Activated CD8-positive, alpha-beta T cell treated with anti-CD3 and anti-CD28 coated beads for 36 hours (primary cell): Measurements from ENCODE around the gene ITGA4. TPM values are rescaled to one million over a fixed set of nuclear protein-coding genes. Genes with fewer than 3 reads are reported as not detected.
"Not testable (repeated sequence)": the region's sequence is repeated elsewhere in the genome, so short reads cannot be mapped to it uniquely, and the experiment has no call there.

ENCODE experiments used
- ATAC-seq: fragments of 200-7000 bp; cut with Tn5 transposase; one replicate; pipeline ENCODE4 v1.10.0; 2021; ENCODE audit warnings: mild to moderate bottlenecking, moderate library complexity
- CTCF ChIA-PET: fragments of 350-600 bp; sonication (Branson Sonifier 250); formaldehyde crosslinking; loops from one replicate; lab custom pipeline; 2021; ENCODE audit warnings: antibody characterized with exemption; lab: Charles Lee
- POLR2A ChIA-PET: fragments of 350-600 bp; sonication (Branson Sonifier 250); formaldehyde crosslinking; loops from one replicate; lab custom pipeline; 2021; ENCODE audit warnings: antibody characterized with exemption; lab: Charles Lee
- DNase-seq: peaks from one replicate; pipeline ENCODE4 v3.0.0-alpha.2; 2020
- H3K27ac Mint-ChIP-seq: one replicate; pipeline ENCODE4 v1.8.0; 2021; ENCODE audit warnings: mild to moderate bottlenecking, mixed read lengths
- H3K27me3 Mint-ChIP-seq: one replicate; pipeline ENCODE4 v1.8.0; 2021; ENCODE audit warnings: mixed read lengths
- H3K36me3 Mint-ChIP-seq: one replicate; pipeline ENCODE4 v1.8.0; 2021; ENCODE audit warnings: low read depth, mixed read lengths
- H3K4me1 Mint-ChIP-seq: one replicate; pipeline ENCODE4 v1.8.0; 2021; ENCODE audit warnings: low read depth, mixed read lengths
- H3K4me3 Mint-ChIP-seq: one replicate; pipeline ENCODE4 v1.8.0; 2021; ENCODE audit warnings: mild to moderate bottlenecking, moderate library complexity, mixed read lengths
- H3K9me3 Mint-ChIP-seq: one replicate; pipeline ENCODE4 v1.8.0; 2021; ENCODE audit warnings: mixed read lengths
- intact Hi-C: fragments of 100-400 bp; cut with micrococcal nuclease; formaldehyde crosslinking; loops from one replicate; pipeline ENCODE4 v1.10.0; 2022
- total RNA-seq, 2 experiments: library from RNA; stranded (reverse); gene quantifications; one replicate each; pipeline ENCODE4 v1.2.3, GENCODE V29; 2021
- TF ChIP-seq, protein P1 (sequence below): fragments of 200-600 bp; IDR thresholded peaks from one replicate; pipeline ENCODE4 v1.8.0; 2022; ENCODE audit warnings: antibody characterized with exemption, mild to moderate bottlenecking

Gene ITGA4
- total RNA-seq, 2 experiments from 2014 or later: 61.6 to 64.5 TPM

DNA sequence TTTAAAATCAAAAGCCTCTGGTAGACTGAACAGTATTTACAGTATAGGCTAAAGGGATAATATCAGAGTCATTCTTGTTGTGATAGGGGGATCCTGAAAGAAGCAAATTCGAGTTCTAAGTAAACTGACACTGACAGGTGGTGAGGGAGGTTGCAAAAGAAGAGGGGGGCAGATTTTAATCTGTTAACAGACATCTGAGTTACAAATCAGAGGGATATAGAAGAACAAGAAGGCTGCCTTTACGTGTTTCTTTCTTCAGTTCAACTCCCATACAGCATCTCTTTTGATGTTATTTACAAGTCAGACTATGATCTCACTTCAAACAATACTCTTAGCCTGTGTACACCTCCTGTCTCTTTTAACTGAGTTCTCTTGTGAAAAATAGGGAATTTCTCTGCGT, 16.3 kb upstream of the ITGA4 start:
- ChIA-PET CTCF (interaction anchor here (1.3 to 2.3 kb wide), 3 partner anchors 10 to 336 kb away, joined by 3 to 8 read pairs (median 6); no protein-coding TSS in a partner anchor), POLR2A (interaction anchor here (1.0 kb wide), 1 partner anchor 23 kb away, joined by 6 read pairs; no protein-coding TSS in a partner anchor)
- H3K27me3 Mint-ChIP-seq: no peaks in the 10 kb centered on the region
- DNase-seq: no peak
- TF ChIP-seq, protein P1, sequence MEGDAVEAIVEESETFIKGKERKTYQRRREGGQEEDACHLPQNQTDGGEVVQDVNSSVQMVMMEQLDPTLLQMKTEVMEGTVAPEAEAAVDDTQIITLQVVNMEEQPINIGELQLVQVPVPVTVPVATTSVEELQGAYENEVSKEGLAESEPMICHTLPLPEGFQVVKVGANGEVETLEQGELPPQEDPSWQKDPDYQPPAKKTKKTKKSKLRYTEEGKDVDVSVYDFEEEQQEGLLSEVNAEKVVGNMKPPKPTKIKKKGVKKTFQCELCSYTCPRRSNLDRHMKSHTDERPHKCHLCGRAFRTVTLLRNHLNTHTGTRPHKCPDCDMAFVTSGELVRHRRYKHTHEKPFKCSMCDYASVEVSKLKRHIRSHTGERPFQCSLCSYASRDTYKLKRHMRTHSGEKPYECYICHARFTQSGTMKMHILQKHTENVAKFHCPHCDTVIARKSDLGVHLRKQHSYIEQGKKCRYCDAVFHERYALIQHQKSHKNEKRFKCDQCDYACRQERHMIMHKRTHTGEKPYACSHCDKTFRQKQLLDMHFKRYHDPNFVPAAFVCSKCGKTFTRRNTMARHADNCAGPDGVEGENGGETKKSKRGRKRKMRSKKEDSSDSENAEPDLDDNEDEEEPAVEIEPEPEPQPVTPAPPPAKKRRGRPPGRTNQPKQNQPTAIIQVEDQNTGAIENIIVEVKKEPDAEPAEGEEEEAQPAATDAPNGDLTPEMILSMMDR: no peak
- H3K27ac Mint-ChIP-seq: no peak overlapping the region
- no peaks in the 10 kb centered on the region for H3K9me3 Mint-ChIP-seq
- intact Hi-C loops: no loop called here
- H3K4me3 Mint-ChIP-seq: no peak overlapping the region
- no peak for ATAC-seq
- no peaks in the 10 kb centered on the region for H3K36me3 Mint-ChIP-seq
- peaks cover 32% of the 10 kb centered on the region for H3K4me1 Mint-ChIP-seq

DNA sequence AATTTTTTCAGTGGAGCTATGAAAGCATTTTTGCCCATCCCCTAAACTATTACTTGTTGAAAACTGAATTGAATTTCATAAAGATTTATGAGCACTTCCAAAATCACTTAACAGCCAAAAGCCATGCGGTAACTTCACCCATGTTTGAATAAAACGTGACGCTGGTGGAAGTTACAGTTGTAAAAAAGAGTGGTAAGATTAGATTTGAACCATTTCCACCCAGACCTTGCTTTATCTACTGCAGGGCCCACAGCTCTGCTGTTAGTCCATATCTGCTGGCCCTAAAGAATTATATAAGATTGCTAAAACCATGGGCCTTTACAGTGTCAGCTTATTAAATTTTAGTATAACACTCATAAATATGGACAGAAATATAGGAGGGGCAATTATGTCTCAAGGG, 15.5 kb upstream of the ITGA4 start:
- no peaks in the 10 kb centered on the region for H3K27me3 Mint-ChIP-seq
- H3K9me3 Mint-ChIP-seq: no peaks in the 10 kb centered on the region
- POLR2A ChIA-PET: interaction anchor here (1.6 kb wide), 1 partner anchor 16 kb away, joined by 6 read pairs; the partner anchor contains the start of gene ITGA4
- intact Hi-C loops: no loop called here
- peaks cover 32% of the 10 kb centered on the region for H3K4me1 Mint-ChIP-seq
- TF ChIP-seq, protein P1: no peak
- CTCF ChIA-PET: interaction anchor here (1.3 to 2.3 kb wide), 2 partner anchors 11 to 336 kb away, joined by 3 to 8 read pairs; no protein-coding TSS in a partner anchor
- no peak overlapping the region for H3K4me3 Mint-ChIP-seq
- DNase-seq: no peak
- no peaks in the 10 kb centered on the region for H3K36me3 Mint-ChIP-seq
- ATAC-seq: no peak
- no peak overlapping the region for H3K27ac Mint-ChIP-seq

DNA sequence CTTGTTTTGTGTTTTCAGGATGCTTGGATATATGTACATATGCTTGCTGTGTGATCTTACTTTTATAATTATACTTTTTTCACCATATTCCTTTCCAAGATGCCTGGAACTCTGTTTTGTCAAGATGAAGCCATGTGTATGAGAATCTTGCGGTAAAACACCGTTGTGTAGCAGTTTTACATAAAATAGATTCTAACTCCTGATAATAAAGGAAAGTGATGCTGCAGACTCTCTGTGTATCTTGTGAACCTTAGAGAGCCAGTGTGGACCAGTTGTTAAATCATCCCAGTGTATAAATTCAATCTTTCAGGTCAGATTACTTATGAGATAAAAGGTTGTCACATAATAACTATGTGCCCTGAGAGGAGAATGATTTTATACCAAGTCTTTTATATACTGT, 12.5 kb upstream of the ITGA4 start:
- POLR2A ChIA-PET: interaction anchor here (1.1 kb wide), 1 partner anchor 13 kb away, joined by 3 read pairs; no protein-coding TSS in a partner anchor
- Mint-ChIP-seq H3K27me3 (no peaks in the 10 kb centered on the region), H3K4me3 (peak overlapping the region; percentile 25), H3K9me3 (no peaks in the 10 kb centered on the region), H3K27ac (no peak overlapping the region), H3K4me1 (peaks cover 25% of the 10 kb centered on the region), H3K36me3 (no peaks in the 10 kb centered on the region)
- CTCF ChIA-PET: interaction anchor here (1.1 kb wide), 1 partner anchor 270 kb away, joined by 3 read pairs; no protein-coding TSS in a partner anchor
- TF ChIP-seq, protein P1: no peak
- ATAC-seq (no peak), DNase-seq (no peak)
- intact Hi-C loops: no loop called here

DNA sequence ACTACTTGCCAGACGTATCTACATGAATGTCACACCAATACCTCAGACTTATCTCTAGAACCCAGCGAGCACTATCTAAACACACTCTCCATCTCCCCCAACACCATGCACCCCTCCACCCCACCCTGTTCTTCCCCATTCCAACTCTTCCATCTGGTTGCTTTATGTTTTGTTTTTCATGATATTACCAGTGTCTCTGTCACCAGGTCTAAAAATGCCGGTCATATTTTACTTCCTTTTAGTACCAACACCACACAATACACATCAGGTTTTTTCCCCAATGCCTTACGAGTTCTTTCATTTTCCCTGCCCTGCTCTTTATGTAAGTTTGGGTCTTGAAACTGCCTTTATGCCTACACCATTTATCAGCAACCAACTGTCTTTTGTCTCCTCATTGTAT, 10.2 kb upstream of the ITGA4 start:
- TF ChIP-seq, protein P1: no peak
- no peaks in the 10 kb centered on the region for H3K9me3 Mint-ChIP-seq
- peak overlapping the region; percentile 19 for H3K4me3 Mint-ChIP-seq
- intact Hi-C loops: no loop called here
- H3K27ac Mint-ChIP-seq: peak overlapping the region; percentile 67
- ATAC-seq: peak; percentile 67
- ChIA-PET CTCF (no interaction called here), POLR2A (no interaction called here)
- DNase-seq: no peak
- H3K4me1 Mint-ChIP-seq: peaks cover 21% of the 10 kb centered on the region
- no peaks in the 10 kb centered on the region for H3K27me3 Mint-ChIP-seq
- H3K36me3 Mint-ChIP-seq: no peaks in the 10 kb centered on the region

DNA sequence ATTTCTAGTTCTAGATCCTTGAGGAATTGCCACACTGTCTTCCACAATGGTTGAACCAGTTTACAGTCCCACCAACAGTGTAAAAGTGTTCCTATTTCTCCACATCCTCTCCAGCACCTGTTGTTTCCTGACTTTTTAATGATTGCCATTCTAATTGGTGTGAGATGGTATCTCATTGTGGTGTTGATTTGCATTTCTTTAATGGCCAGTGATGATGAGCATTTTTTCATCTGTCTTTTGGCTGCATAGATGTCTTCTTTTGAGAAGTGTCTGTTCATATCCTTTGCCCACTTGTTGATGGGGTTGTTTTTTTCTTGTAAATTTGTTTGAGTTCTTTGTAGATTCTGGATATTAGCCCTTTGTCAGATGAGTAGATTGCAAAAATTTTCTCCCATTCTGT, 7.9 kb upstream of the ITGA4 start:
- DNase-seq, H3K9me3 Mint-ChIP-seq, H3K27me3 Mint-ChIP-seq, POLR2A ChIA-PET, H3K36me3 Mint-ChIP-seq, ATAC-seq, H3K4me3 Mint-ChIP-seq, CTCF ChIA-PET, H3K27ac Mint-ChIP-seq, intact Hi-C loops: not testable (repeated sequence)
- H3K4me1 Mint-ChIP-seq: peaks cover 21% of the 10 kb centered on the region
